Endothelial cell of umbilical vein (primary cell): ENCODE results near the gene ATP8A2. TPM values are rescaled to one million over a fixed set of nuclear protein-coding genes. Genes with fewer than 3 reads are reported as not detected.

Experiments
- BruUV-seq: library from RNA; stranded (reverse); fragments of 400-500 nt; replicated peaks from 2 replicates; lab custom pipeline; 2021; lab: Mats Ljungman, UMichigan
- CTCF ChIA-PET: fragments of 300-600, 350-600 bp; sonication (Branson Sonifier 250); formaldehyde crosslinking; loops from one replicate; lab custom pipeline; 2021; ENCODE audit warnings: antibody characterized with exemption, inconsistent platforms; lab: Charles Lee
- POLR2A ChIA-PET: fragments of 300-600, 350-600 bp; sonication (Branson Sonifier 250); formaldehyde crosslinking; loops from one replicate; lab custom pipeline; 2021; ENCODE audit warnings: antibody characterized with exemption, inconsistent platforms; lab: Charles Lee
- DNase-seq: peaks from one replicate; pipeline ENCODE4 v3.0.0-alpha.2; 2011; ENCODE audit warnings: low read depth, low spot score
- FAIRE-seq: peaks from 2 replicates; lab custom pipeline; 2011; peaks lifted over from hg19 to GRCh38; lab: Jason Lieb, UNC
- H2AFZ ChIP-seq: 2 replicates; pipeline ENCODE4 v1.6.0; 2012; ENCODE audit warnings: low read depth, low read length, control low read depth, inconsistent platforms
- H3K27ac ChIP-seq: 2 replicates; pipeline ENCODE4 v1.5.1; 2011; ENCODE audit warnings: low read depth, mild to moderate bottlenecking, control low read depth, low read length, moderate library complexity; ENCODE audit not compliant: insufficient read depth
- H3K27me3 ChIP-seq, 2 experiments: 2 replicates each; pipeline versions ENCODE4 v1.6.0 to v1.6.1; 2011; ENCODE audit warnings: low read length in 2 of 2, mixed read lengths in 1 of 2; ENCODE audit not compliant: control insufficient read depth in 2 of 2, insufficient read depth in 2 of 2
- H3K36me3 ChIP-seq, 2 experiments: 2 replicates in 1 of 2; 3 replicates in 1 of 2; pipeline ENCODE4 v1.5.1; 2011; ENCODE audit warnings: low read length in 2 of 2, mild to moderate bottlenecking in 1 of 2, moderate library complexity in 1 of 2; ENCODE audit not compliant: control insufficient read depth in 2 of 2, insufficient read depth in 2 of 2; ENCODE audit errors: extremely low read depth in 1 of 2
- H3K4me1 ChIP-seq: 3 replicates; pipeline ENCODE4 v1.5.1; 2011; ENCODE audit warnings: mild to moderate bottlenecking, low read length; ENCODE audit not compliant: control insufficient read depth, insufficient read depth; ENCODE audit errors: extremely low read depth
- H3K4me2 ChIP-seq: 2 replicates; pipeline ENCODE4 v1.6.1; 2011; ENCODE audit warnings: low read length, control low read depth, mixed read lengths; ENCODE audit not compliant: insufficient read depth
- H3K4me3 ChIP-seq, 3 experiments: fragments of 200-600 bp in 1 of 3; sonication (generic), shearing (Covaris generic) in 1 of 3; replicated peaks in 1 of 3; 2 replicates each; pipeline ENCODE4 v1.5.1; 2011 to 2016; ENCODE audit warnings: control low read depth in 3 of 3, low read length in 3 of 3, mild to moderate bottlenecking in 2 of 3, inconsistent platforms in 1 of 3, low read depth in 1 of 3, moderate library complexity in 1 of 3; ENCODE audit not compliant: insufficient read depth in 1 of 3
- H3K79me2 ChIP-seq: 2 replicates; pipeline ENCODE4 v1.6.0; 2012; ENCODE audit warnings: low read length, inconsistent platforms; ENCODE audit not compliant: control insufficient read depth, insufficient read depth
- H3K9ac ChIP-seq: replicated peaks from 2 replicates; pipeline ENCODE3; 2011; ENCODE audit warnings: low read length, control low read depth; ENCODE audit not compliant: insufficient read depth; ENCODE audit errors: extremely low read depth
- H3K9me1 ChIP-seq: replicated peaks from 3 replicates; pipeline ENCODE4 v1.6.0; 2011; ENCODE audit warnings: mild to moderate bottlenecking, low read length; ENCODE audit not compliant: control insufficient read depth, insufficient read depth; ENCODE audit errors: extremely low read depth
- H3K9me3 ChIP-seq: replicated peaks from 2 replicates; pipeline ENCODE4 v1.5.1; 2012; ENCODE audit warnings: low read length, inconsistent platforms; ENCODE audit not compliant: control insufficient read depth, insufficient read depth
- H4K20me1 ChIP-seq: replicated peaks from 2 replicates; pipeline ENCODE3; 2011; ENCODE audit warnings: mild to moderate bottlenecking, low read length; ENCODE audit not compliant: control insufficient read depth, insufficient read depth; ENCODE audit errors: extremely low read depth
- EZH2 ChIP-seq: IDR thresholded peaks from 2 replicates; pipeline ENCODE4 v1.6.1; 2012; ENCODE audit warnings: borderline replicate concordance, low read depth, mild to moderate bottlenecking, moderate library complexity, low read length, inconsistent platforms; ENCODE audit not compliant: severe bottlenecking
- FOS ChIP-seq: IDR thresholded peaks from 2 replicates; pipeline ENCODE4 v1.6.1; 2011; ENCODE audit warnings: mild to moderate bottlenecking, low read length, moderate library complexity, borderline replicate concordance; ENCODE audit not compliant: insufficient read depth
- GATA2 ChIP-seq: IDR thresholded peaks from 2 replicates; pipeline ENCODE4 v1.7.0; 2011; ENCODE audit warnings: low read depth, mild to moderate bottlenecking, moderate library complexity, mixed read lengths, low read length; ENCODE audit not compliant: insufficient read length, insufficient read depth
- JUN ChIP-seq: IDR thresholded peaks from 2 replicates; pipeline ENCODE4 v1.6.1; 2011; ENCODE audit warnings: borderline replicate concordance, low read depth; ENCODE audit not compliant: insufficient read length, insufficient read depth
- MAX ChIP-seq: IDR thresholded peaks from 2 replicates; pipeline ENCODE4 v1.6.1; 2011; ENCODE audit not compliant: insufficient read depth, insufficient read length
- MYC ChIP-seq: IDR thresholded peaks from one replicate; pipeline ENCODE4 v1.6.1; 2011; ENCODE audit warnings: mild to moderate bottlenecking, low read depth, low read length
- POLR2A ChIP-seq: IDR thresholded peaks from 2 replicates; pipeline ENCODE4 v1.6.1; 2012; ENCODE audit warnings: low read depth, mild to moderate bottlenecking, control low read depth, low read length
- POLR2AphosphoS5 ChIP-seq: IDR thresholded peaks from 2 replicates; pipeline ENCODE4 v1.6.1; 2012; ENCODE audit warnings: low read depth, mild to moderate bottlenecking, control low read depth, low read length, moderate library complexity; ENCODE audit not compliant: insufficient read depth
- dilution Hi-C: fragments of 300-500 bp; cut with MboI; formaldehyde crosslinking; loops from one replicate; pipeline ENCODE4 v1.15.0; 2019; ENCODE audit warnings: low sequenced_read_pairs; ENCODE audit not compliant: extremely low pct_ligation_motif_present
- intact Hi-C: fragments of 100-400 bp; cut with micrococcal nuclease; formaldehyde crosslinking; loops from one replicate; pipeline ENCODE4 v1.10.0; 2022
- polyA plus RNA-seq, 4 experiments: library from polyadenylated mRNA; depleted of rRNA in 3 of 4; stranded (reverse) in 3 of 4; unstranded in 1 of 4; fragments of >200 nt; gene quantifications; 2 replicates each; pipeline versions ENCODE4 v1.2.1 to v1.2.3, GENCODE V29; 2011 to 2012; ENCODE audit warnings: missing spikeins in 1 of 4
- total RNA-seq: library from RNA; stranded (reverse); gene quantifications from 2 replicates; pipeline ENCODE4 v1.2.3, GENCODE V29; 2021
- TF ChIP-seq, protein P1 (sequence below), 2 donors: IDR thresholded peaks; 1 replicate in 1 of 2; 2 replicates in 1 of 2; pipeline ENCODE4 v1.5.1; 2011; ENCODE audit warnings: low read length in 2 of 2, mild to moderate bottlenecking in 2 of 2, moderate library complexity in 2 of 2, control low read depth in 1 of 2, inconsistent platforms in 1 of 2, low read depth in 1 of 2; ENCODE audit not compliant: insufficient read depth in 1 of 2; ENCODE audit errors: extremely low read depth in 1 of 2

ATP8A2 gene
- total and polyA plus RNA-seq, 2 donors (not counting 3 experiments of a cell fraction or from before 2014, with no cell fraction given) = 0.11 to 0.49 TPM

DNA sequence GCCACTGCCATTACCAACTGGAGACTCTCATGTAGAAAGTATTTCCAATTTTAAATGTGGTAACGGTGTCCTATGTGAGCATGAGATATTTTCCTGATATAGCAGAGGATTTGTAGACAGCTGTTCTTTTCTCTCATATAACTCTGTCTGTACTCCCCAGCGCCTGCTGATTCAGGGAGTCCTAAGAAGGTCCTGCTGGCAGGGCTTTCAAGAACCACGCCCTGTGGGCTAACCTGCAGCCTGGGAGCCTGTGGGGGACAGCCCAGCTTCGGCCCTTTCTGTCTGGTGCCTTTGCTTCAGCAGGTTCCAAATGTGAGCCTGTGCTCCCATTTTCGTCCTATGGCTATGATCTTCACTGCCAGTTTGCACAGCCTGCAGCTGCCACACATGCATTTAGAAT lies 316.8 kb downstream of the ATP8A2 start:
- H3K36me3 ChIP-seq = no peaks in the 10 kb centered on the region
- FAIRE-seq = no peak
- intact Hi-C loops (no loop called here), dilution Hi-C loops (no loop called here)
- peaks cover 0 to 3% of the 10 kb centered on the region in 2 experiments for H3K27me3 ChIP-seq
- no peak overlapping the region for H3K9ac ChIP-seq
- H3K4me2 ChIP-seq = no peak overlapping the region
- H3K4me3 ChIP-seq = no peak overlapping the region
- H3K79me2 ChIP-seq = no peaks in the 10 kb centered on the region
- no peaks in the 10 kb centered on the region for H3K9me3 ChIP-seq
- H4K20me1 ChIP-seq = no peaks in the 10 kb centered on the region
- BruUV-seq = no TSS peak
- DNase-seq = no peak
- ChIA-PET CTCF (no interaction called here), POLR2A (no interaction called here)
- TF ChIP-seq EZH2 (no peak), MAX (no peak), MYC (no peak), POLR2AphosphoS5 (no peak), JUN (no peak), FOS (no peak), POLR2A (no peak), GATA2 (no peak)
- TF ChIP-seq, protein P1, sequence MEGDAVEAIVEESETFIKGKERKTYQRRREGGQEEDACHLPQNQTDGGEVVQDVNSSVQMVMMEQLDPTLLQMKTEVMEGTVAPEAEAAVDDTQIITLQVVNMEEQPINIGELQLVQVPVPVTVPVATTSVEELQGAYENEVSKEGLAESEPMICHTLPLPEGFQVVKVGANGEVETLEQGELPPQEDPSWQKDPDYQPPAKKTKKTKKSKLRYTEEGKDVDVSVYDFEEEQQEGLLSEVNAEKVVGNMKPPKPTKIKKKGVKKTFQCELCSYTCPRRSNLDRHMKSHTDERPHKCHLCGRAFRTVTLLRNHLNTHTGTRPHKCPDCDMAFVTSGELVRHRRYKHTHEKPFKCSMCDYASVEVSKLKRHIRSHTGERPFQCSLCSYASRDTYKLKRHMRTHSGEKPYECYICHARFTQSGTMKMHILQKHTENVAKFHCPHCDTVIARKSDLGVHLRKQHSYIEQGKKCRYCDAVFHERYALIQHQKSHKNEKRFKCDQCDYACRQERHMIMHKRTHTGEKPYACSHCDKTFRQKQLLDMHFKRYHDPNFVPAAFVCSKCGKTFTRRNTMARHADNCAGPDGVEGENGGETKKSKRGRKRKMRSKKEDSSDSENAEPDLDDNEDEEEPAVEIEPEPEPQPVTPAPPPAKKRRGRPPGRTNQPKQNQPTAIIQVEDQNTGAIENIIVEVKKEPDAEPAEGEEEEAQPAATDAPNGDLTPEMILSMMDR (IDR thresholded peaks at IDR 0.05; ENCODE audit: extremely low read depth in 1 of 2, insufficient read depth in 1 of 2, low read depth in 1 of 2, low read length in 2 of 2) = no peak
- peaks cover 5% of the 10 kb centered on the region for H3K4me1 ChIP-seq
- H3K9me1 ChIP-seq = no peaks in the 10 kb centered on the region
- H3K27ac ChIP-seq = no peak overlapping the region
- no peak overlapping the region for H2AFZ ChIP-seq
